HG03571 (cell line): ENCODE results near the gene EHMT2.
"Not testable (repeated sequence)": the region's sequence is repeated elsewhere in the genome, so short reads cannot be mapped to it uniquely, and the experiment has no call there.

Source experiments
- ATAC-seq: cut with Tn5 transposase; IDR thresholded peaks from one replicate; pipeline ENCODE4 v1.9.1; 2021; ENCODE audit not compliant: unreplicated experiment

EHMT2 gene

GRCh38 chr6:31915756-31916155 lies 18.3 kb upstream of the EHMT2 start:
- ATAC-seq, result no peak

- no peak for ATAC-seq
These were observed 17.9 kb upstream of the EHMT2 start for GRCh38 chr6:31915351-31915750.

GRCh38 chr6:31911826-31912585 lies 14.5 kb upstream of the EHMT2 start:
- no peak for ATAC-seq

GRCh38 chr6:31909298-31909697 lies 11.8 kb upstream of the EHMT2 start:
- ATAC-seq, result not testable (repeated sequence)

- peak; percentile 70 for ATAC-seq
These were observed 11.3 kb upstream of the EHMT2 start for GRCh38 chr6:31908791-31909190.

- not testable (repeated sequence) for ATAC-seq
These were observed 10.8 kb upstream of the EHMT2 start for GRCh38 chr6:31908255-31908654.

- no peak for ATAC-seq
These were observed 9.8 kb upstream of the EHMT2 start for GRCh38 chr6:31907158-31907813.

- ATAC-seq, result not testable (repeated sequence)
These were observed 9.2 kb upstream of the EHMT2 start for GRCh38 chr6:31906727-31907126.

GRCh38 chr6:31906122-31906521 lies 8.6 kb upstream of the EHMT2 start:
- ATAC-seq, result no peak

GRCh38 chr6:31905041-31905440 lies 7.5 kb upstream of the EHMT2 start:
- no peak for ATAC-seq

- no peak for ATAC-seq
These were observed 6.5 kb upstream of the EHMT2 start for GRCh38 chr6:31903957-31904356.

GRCh38 chr6:31901953-31902643 lies 4.6 kb upstream of the EHMT2 start, which contains the start of gene ZBTB12:
ZBTB12 (minus strand) TSS chr6:31902086; CDS start chr6:31901305, 781 bp downstream.
- peak; percentile 39 for ATAC-seq

GRCh38 chr6:31901415-31901952 lies 4.0 kb upstream of the EHMT2 start:
- ATAC-seq, result no peak

GRCh38 chr6:31900917-31901414 lies 3.5 kb upstream of the EHMT2 start:
- ATAC-seq, result no peak

GRCh38 chr6:31899882-31900722 lies 2.6 kb upstream of the EHMT2 start:
- ATAC-seq, result no peak

GRCh38 chr6:31899215-31899614 lies 1.7 kb upstream of the EHMT2 start:
- no peak for ATAC-seq

- no peak for ATAC-seq
These were observed 999 bp upstream of the EHMT2 start for GRCh38 chr6:31898383-31899011.

- no peak for ATAC-seq
These were observed 464 bp downstream of the EHMT2 start for GRCh38 chr6:31896856-31897611.

GRCh38 chr6:31896493-31896855 lies 1.0 kb downstream of the EHMT2 start:
- ATAC-seq, result no peak
